GM12873 (cell line): ENCODE data around the gene MACROD2.

Experiments used
- CTCF ChIP-seq: IDR thresholded peaks from 2 replicates; pipeline ENCODE4 v1.5.1; 2012; ENCODE audit warnings: low read depth, mild to moderate bottlenecking, moderate library complexity, low read length, control low read depth; ENCODE audit not compliant: insufficient read depth; ENCODE audit errors: missing control alignments

The MACROD2 gene

GRCh38 chr20:16001286-16001685, 2006.0 kb downstream of the MACROD2 start:
- no peak for TF ChIP-seq CTCF

- no peak for TF ChIP-seq CTCF
Observed at GRCh38 chr20:16003310-16003709, 2008.0 kb downstream of the MACROD2 start.

- no peak for TF ChIP-seq CTCF
Observed at GRCh38 chr20:16004108-16004854, 2009.0 kb downstream of the MACROD2 start.

- TF ChIP-seq CTCF = no peak
Observed at GRCh38 chr20:16005021-16005914, 2010.0 kb downstream of the MACROD2 start.

- no peak for TF ChIP-seq CTCF
Observed at GRCh38 chr20:16005915-16006493, 2010.7 kb downstream of the MACROD2 start.

GRCh38 chr20:16007164-16007563, 2011.8 kb downstream of the MACROD2 start:
- TF ChIP-seq CTCF = no peak

GRCh38 chr20:16007962-16008361, 2012.6 kb downstream of the MACROD2 start:
- TF ChIP-seq CTCF = peak; percentile 17
